HG02943 (cell line): ENCODE measurements around the gene SAA2.
"Not testable (repeated sequence)": the region's sequence is repeated elsewhere in the genome, so short reads cannot be mapped to it uniquely, and the experiment has no call there.

Source experiments
- ATAC-seq: cut with Tn5 transposase; IDR thresholded peaks from one replicate; pipeline ENCODE4 v1.9.1; 2021; ENCODE audit warnings: mild to moderate bottlenecking, low read depth, moderate library complexity; ENCODE audit not compliant: unreplicated experiment

The SAA2 gene

DNA sequence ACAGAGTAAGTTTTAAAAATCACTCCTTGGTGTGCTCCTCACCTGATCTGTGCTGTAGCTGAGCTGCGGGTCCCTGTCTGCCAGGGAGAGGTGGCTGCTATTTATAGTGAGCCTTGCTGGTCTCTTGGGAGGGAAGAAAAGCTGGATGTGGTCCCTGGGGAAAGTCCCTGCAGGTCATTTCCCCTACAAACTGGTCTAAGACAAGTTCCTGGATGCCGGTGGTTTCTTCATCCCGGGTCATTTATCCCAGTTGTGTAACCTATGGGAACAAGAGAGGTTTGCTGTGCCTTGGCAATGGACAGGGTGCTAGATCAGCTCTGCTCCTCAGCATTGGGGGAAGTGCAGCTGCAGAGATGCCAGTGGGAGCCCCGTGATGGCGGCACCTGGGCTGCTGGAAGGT lies at the start of gene SAA2:
SAA2 (minus strand) TSS at position 108 of the 400 bp plus-strand sequence. CDS start 657 bp downstream, outside the sequence.
- no peak for ATAC-seq

DNA sequence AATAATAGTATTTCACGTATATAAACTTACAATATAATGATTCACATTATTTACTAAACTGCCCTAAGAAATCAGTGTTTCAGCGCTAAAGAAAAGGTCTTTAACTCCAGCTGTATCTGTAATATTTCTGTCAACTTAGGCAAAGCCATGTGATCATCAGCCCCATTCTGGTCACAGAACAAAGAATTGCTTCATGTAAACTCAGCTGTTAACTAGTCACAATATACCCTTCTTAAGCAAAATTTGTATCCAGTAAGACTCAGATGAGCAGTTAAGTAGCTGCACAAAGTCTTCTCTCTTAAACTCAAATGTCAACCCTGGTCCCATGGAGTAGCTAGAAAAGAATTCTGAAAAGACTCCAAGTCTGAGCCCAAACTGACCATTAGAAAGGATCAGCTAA lies 46.8 kb upstream of the SAA2 start:
- ATAC-seq, result no peak

DNA sequence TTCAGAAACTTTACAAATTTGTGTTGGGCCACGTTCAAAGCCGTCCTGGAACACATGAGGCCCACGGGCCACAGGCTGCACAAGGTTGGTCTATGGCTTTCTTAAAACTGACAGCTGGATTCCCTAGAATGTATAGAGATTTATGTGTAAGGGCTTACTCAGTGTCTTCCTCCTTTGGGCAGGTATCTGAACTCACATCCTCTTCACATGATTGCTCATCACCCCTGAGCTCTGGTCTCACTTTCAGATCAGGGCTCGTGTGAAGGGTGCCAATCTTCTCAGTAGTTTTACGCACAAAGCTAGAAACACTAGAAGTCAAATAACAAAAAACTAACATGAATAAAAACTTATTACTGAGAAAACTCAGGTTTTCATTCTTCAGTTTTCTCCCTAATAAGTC lies 46.4 kb upstream of the SAA2 start:
- ATAC-seq, result peak; percentile 93

DNA sequence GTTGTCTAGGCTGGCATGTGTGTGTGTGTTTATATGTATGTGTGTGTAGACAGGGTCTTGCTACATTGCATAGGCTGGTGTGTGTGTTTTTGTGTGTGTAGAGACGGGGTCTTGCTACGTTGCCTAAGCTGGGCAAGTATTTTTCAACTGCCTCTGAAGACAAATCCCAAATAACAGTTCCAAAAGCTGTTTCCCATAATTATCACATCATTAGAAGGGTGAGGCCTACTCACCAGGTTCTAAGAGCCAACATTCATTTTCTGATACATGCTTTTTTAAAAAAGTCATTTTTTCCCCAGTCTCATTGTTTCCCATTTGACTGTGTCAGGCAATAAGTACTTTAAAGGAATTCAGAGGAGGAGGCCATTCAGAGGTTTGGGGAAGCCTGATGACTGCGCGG lies 40.4 kb upstream of the SAA2 start:
- no peak for ATAC-seq

DNA sequence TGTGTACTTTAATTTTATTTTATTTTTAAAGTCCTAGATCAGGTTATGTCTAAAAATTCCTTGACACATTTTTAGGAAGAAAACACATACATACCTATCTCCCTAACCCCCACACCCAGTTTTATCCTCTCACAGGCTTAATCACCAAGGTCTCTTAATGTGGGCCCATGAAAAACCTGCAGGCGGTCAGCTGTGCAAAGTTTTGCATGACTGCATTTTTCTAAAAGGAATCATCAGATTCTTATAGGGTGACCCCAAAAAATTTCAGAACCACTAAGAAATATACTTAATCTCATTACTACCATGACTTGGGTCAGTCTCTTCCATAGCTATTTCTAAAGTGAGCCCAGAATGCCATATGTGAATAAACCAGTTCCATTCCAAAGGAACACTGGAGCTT lies 37.4 kb upstream of the SAA2 start:
- no peak for ATAC-seq

DNA sequence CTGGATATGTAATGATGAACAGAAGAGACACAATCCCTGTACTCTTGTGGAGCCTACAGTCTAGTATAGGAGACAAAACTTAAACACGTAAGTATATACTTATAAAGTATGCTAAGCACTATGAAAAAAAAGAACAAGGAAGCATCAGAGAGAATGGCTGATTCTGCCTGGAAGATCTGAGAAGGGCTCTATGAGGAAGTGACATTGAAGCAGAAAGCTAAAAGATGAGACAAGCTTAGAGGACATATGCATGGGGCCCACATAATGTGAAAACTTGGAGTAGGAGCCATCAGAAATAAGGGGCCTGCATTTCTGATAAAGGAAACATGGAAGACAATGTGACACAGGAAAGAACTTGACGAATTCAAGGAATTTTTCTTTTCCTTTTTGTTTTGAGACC lies 34.2 kb upstream of the SAA2 start:
- ATAC-seq, result no peak

DNA sequence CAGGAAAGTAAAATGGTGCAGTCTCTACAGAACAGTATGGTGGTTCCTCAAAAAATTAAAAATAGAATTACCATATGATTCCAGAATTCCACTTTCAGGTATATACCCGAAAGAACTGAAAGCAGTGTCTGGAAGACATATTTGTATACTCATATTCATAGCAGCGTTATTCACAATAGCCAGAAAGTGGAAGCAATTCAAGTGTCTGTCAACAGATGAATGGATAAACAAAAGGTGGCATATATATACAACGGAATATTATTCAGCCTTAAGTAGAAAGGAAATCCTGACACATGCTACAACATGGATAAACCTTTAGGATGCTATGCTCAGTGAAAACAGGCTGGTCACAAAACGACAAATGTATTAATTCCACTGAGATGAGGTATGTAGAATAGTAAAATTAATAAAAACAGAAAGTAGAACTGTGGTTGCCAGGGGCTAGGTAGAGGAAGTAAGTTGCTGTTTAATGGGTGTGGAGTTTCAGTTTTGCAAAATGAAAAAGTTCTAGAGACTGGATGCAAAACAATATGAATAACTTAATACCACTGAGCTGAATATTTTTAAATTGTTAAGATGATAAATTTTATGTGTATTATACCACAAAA lies 32.1 kb upstream of the SAA2 start:
- ATAC-seq, result peak; percentile 82

DNA sequence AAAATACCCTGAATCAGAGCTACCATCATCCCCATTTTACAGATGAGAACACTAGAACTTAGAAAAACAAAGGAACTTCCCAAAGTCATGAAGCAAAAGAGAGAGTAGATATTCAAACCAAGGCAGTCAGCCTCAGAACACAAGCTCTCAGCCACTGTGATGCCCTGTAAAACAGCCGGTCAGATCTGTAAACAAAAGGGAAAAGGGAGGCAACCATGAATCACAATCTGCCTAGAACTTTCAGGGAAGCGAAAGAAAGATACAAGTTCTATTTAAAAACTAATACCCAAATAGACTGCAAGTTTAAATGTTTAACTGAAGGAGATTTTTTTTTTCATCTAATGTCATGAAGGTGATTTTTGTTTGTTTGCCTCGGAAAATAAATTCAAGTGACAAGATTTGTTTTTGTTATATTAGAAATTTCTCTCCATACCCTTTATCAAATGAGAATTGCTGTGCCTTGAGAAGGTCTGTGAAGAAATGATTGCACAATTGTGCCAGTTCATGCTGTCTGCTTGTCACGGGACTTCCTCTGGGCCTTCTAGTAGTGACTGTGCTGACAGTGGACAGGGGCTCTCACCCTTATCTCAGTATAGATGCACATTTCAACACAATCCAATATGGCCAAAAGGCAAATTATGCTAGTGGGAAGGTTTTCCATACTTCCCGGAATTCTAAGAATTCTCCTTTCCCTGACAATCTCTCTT lies 29.2 kb upstream of the SAA2 start:
- ATAC-seq, result no peak

DNA sequence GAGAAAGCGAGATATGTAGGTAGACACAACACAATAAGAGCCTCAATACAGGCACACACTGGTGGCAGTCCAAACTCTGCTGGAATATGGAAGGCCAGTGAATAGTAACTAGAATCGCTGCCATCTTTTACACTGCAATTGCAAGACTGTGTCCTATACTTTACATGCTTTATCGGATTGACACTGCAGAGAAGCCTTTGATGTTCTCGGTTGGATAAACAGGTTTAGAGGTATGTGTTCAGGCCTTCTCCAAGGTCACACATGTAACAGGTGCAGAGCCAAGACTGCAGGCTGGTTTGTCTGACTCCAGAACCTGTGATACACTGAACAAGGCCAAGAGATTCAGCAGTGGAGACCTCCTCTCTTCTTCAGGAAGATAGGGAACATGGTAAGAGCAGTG lies 22.7 kb upstream of the SAA2 start:
- ATAC-seq, result no peak

DNA sequence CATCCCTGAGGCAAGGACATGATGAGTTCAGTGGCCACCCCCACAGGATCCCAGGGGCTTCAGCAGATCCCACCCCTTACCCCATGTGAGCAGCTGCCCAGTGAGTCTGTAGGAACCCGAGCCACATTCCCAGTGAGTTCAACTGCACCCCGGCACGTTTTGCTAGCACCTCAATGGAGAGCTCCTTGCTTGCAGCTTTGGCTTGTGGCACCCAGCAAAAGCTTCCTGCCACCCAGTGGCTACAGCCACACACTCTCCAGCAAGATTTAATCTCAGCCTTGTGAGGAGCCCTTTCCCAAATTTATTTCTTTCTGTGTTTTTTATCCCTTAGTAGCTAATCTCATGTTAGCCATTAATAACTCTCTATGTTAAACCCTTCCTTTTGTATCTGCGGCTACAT lies 21.6 kb upstream of the SAA2 start:
- ATAC-seq, result no peak

DNA sequence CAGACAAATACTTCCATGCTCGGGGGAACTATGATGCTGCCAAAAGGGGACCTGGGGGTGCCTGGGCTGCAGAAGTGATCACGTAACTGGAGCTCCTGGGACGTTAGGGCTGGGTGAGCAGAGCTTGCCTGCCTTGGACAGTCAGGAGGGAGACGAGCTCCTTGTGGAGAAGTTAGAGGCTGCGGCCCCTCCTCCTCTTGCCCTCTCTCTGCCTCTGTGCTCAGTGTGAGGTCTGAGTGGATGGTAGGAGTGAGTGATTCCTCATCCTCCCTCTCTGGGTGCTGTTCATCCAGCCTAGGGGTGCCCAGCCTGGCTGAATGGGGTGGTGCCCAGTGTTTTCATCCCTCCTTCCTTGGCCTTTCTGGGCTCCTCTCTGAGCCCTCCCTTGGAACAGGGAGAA lies 20.8 kb upstream of the SAA2 start:
- not testable (repeated sequence) for ATAC-seq

DNA sequence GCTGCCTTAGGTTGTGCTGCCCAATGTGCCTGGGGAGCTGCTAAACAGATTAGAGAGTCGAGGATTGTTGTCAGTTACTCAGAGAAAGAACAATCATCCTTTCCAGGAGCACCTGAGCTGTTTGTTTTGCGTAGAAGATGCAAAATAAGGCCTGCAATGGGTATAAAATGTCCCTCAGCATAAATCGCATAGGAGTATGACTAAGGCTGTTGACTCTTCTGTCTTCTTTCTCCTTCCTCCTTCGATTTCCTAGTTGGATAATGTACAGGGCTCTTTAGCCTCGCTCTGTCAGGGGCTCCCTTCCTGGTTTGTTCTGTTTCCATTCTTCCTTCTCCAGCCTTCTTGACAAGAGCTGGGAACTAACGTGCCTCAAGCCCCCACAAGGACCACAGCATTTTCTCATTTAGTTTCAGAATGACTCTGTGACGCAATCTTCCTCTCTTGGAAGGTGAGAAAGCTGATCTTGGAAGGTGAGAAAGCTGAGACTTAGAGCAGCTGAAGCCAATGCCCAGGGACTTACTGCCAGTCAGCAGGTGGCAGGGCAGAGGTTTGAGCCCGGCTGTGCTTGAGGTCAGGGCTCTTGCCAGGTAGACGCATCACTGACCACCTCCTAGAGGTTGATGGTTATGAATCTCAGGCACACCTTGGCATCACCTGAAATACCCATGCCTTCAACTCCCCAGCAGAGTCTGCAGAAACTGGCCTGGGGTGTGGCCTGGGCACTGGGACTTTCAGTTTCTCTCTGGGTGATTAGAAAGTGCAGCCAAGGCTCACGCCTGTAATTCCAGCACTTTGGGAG lies 19.1 kb upstream of the SAA2 start:
- peak; percentile 62 for ATAC-seq

DNA sequence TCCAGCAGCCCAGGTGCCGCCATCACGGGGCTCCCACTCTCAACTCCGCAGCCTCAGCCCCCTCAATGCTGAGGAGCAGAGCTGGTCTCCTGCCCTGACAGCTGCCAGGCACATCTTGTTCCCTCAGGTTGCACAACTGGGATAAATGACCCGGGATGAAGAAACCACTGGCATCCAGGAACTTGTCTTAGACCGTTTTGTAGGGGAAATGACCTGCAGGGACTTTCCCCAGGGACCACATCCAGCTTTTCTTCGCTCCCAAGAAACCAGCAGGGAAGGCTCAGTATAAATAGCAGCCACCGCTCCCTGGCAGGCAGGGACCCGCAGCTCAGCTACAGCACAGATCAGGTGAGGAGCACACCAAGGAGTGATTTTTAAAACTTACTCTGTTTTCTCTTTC lies 17.5 kb upstream of the SAA2 start, which contains the start of gene SAA1:
SAA1 (plus strand) TSS at position 316 of the 400 bp plus-strand sequence. CDS start 624 bp downstream, outside the sequence.
- ATAC-seq, result no peak

DNA sequence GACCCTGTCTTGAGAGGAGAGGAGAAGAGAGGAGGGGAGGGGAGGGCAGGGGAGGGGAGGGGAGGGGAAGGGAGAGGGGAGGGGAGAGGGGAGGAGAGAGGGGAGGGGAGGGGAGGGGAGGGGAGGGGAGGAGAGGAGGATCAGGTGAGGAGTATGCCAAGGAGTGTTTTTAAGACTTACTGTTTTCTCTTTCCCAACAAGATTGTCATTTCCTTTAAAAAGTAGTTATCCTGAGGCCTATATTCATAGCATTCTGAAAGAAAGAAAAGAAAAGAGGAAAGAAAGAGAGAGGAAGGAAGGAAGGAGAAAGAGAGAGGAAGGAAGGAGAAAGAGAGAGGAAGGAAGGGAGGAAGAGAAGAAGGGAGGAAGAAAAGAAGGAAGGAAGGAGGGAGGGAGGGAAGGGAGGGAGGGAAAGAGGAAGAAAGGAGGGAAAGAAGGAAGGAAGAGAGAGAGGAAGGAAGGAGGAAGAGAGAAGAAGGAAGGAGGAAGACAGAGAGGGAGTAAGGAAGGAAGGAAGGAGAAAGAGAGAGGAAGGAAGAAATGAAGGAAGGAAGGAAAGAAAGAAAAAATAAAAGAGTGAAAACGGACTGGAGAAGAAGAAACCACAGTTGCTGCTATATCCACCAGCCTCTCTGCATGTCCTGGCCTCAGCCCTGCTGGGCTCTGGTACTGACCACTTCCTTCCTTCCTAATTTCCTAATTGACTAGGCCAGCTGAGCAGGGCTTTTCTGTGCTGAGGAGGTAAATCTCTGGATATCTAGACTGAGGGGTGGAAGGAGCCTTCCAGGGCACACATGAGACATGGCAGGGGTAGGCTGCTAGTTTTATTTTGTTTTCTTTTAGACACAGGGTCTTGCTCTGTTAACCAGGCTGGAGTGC lies 16.4 kb upstream of the SAA2 start:
- ATAC-seq, result no peak

DNA sequence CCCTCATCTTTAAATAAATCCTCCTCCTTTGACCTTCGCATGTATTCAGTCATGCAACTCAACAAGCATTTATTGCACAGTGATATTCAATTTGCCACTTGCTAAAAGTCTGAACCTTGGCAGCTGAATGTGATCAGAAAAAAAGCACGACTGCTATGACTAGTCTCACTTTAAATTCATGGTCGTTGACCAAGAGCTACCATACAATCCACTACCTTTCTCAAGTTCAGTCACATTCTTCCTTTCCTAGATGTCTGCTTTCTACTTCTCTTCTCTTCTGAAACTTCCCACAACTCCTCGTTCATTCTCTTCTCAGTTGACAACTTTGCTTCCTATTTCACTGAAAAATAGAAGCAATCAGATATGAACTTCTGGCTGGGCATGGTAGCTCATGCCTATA lies 15.6 kb upstream of the SAA2 start:
- no peak for ATAC-seq

DNA sequence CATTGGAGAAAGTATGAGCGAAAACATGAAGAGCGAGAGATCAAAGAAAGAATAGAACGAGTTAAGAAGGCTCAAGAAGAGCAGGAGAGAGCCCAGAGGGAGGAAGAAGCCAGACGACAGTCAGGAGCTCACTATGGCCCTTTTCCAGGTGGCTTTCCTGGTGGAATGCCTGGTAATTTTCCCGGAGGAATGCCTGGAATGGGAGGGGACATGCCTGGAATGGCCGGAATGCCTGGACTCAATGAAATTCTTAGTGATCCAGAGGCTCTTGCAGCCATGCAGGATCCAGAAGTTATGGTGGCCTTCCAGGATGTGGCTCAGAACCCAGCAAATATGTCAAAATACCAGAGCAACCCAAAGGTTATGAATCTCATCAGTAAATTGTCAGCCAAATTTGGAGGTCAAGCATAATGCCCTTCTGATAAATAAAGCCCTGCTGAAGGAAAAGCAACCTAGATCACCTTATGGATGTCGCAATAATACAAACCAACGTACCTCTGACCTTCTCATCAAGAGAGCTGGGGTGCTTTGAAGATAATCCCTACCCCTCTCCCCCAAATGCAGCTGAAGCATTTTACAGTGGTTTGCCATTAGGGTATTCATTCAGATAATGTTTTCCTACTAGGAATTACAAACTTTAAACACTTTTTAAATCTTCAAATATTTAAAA lies 14.3 kb upstream of the SAA2 start:
- ATAC-seq, result not testable (repeated sequence)

DNA sequence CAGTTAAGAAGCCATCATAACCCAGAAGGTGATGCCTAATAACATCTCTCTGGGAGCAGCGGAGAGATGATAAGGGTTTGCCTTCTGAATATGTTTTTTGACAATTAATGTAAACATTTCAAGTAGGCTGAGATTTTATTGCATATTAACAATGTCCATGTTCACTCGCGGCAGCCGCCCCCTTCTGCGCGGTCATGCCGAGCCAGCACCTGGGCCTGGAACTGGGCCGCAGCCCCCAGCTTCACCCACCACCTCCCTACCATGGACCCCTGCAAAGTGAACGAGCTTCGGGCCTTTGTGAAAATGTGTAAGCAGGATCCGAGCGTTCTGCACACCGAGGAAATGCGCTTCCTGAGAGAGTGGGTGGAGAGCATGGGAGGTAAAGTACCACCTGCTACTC lies 13.3 kb upstream of the SAA2 start:
- ATAC-seq, result no peak

DNA sequence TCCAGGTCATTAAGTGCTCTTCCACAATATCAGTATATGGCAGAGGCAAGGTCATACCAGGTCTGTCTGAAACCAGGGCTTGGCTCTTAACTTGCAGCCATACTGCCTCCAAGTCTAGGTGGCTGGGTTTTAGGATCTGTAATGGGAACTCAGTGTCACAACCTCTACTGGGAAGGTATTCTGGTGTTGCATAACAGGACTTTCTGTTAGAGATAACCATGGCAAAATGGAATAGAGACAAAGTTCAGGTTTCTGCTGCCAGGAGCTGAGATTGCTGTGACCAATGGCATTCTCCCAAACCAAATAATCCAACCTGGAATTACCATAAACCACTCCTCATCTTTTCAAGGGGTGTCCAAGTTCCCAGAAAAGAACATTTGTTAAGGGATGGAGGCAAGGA lies 10.8 kb upstream of the SAA2 start:
- ATAC-seq, result no peak

DNA sequence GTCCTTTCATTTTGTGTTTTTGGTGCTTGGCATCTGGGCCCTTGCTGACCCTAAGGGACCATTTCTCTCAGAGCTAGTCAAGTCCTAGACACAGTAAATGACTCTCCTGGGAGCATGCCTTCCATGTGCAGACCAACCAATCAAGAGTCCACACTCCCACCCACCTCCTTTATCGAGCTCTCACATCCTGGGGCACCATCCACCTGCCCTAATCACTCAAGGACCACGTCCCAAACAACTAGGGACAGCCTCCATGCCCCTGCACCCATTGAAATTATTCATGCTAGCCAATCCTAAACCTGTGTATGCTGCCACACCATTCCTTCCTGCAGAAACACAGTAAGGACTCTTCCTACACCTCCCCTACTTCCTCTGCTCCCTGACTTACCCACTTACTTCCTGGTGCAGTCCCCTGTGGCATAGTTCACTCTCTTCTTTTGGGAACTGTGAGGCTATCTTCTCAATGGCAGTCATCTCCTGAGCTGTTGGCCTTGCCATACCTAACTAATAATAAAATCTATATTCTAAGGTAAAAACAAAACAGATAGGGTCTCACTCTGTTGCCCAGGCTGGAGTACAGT lies 6.4 kb upstream of the SAA2 start:
- no peak for ATAC-seq
